Endothelial cell of umbilical vein (primary cell): ENCODE measurements around the gene UBE3B.

ENCODE experiments used
- CTCF ChIP-seq, 2 donors: IDR thresholded peaks; 1 replicate in 1 of 2; 2 replicates in 1 of 2; pipeline ENCODE4 v1.5.1; 2011; ENCODE audit warnings: low read length in 2 of 2, mild to moderate bottlenecking in 2 of 2, moderate library complexity in 2 of 2, control low read depth in 1 of 2, inconsistent platforms in 1 of 2, low read depth in 1 of 2; ENCODE audit not compliant: insufficient read depth in 1 of 2; ENCODE audit errors: extremely low read depth in 1 of 2
- GATA2 ChIP-seq: IDR thresholded peaks from 2 replicates; pipeline ENCODE4 v1.7.0; 2011; ENCODE audit warnings: low read depth, mild to moderate bottlenecking, moderate library complexity, mixed read lengths, low read length; ENCODE audit not compliant: insufficient read length, insufficient read depth
- MAX ChIP-seq: IDR thresholded peaks from 2 replicates; pipeline ENCODE4 v1.6.1; 2011; ENCODE audit not compliant: insufficient read depth, insufficient read length

GRCh38 chr12:109495012-109495411 lies 17.6 kb downstream of the UBE3B start:
- TF ChIP-seq CTCF (IDR thresholded peaks at IDR 0.05; ENCODE audit: extremely low read depth in 1 of 2, insufficient read depth in 1 of 2, low read depth in 1 of 2, low read length in 2 of 2), result no peak
- TF ChIP-seq GATA2, result no peak
- TF ChIP-seq MAX, result no peak
